Loucy (cell line): Measurements from ENCODE around the gene RPL19.

Experiments
- H2AFZ ChIP-seq: fragments of 200-600 bp; sonication (generic); 2 replicates; pipeline ENCODE4 v1.6.0; 2016; ENCODE audit warnings: antibody characterized with exemption, mild to moderate bottlenecking, low read length, moderate library complexity
- H3F3A ChIP-seq: fragments of 200-600 bp; 2 replicates; pipeline ENCODE4 v1.6.0; 2016; ENCODE audit warnings: antibody characterized with exemption, low read depth, mild to moderate bottlenecking
- H3K27me3 ChIP-seq: fragments of 200-600 bp; sonication (generic); 2 replicates; pipeline ENCODE4 v1.6.1; 2014; ENCODE audit warnings: low read length, mild to moderate bottlenecking; ENCODE audit not compliant: insufficient read depth, poor library complexity, severe bottlenecking
- H3K36me3 ChIP-seq: fragments of 200-600 bp; sonication (generic); 2 replicates; pipeline ENCODE4 v1.6.1; 2016; ENCODE audit warnings: low read length; ENCODE audit not compliant: insufficient read depth
- H3K4me1 ChIP-seq: fragments of 200-600 bp; sonication (generic); 2 replicates; pipeline ENCODE4 v1.5.1; 2014; ENCODE audit warnings: low read length, mild to moderate bottlenecking; ENCODE audit not compliant: insufficient read depth, poor library complexity, severe bottlenecking
- H3K4me2 ChIP-seq: fragments of 200-600 bp; sonication (generic); 2 replicates; pipeline ENCODE4 v1.6.0; 2014; ENCODE audit warnings: antibody characterized with exemption, low read length, low read depth, mild to moderate bottlenecking; ENCODE audit not compliant: poor library complexity, severe bottlenecking
- H3K4me3 ChIP-seq: fragments of 200-600 bp; sonication (generic); 2 replicates; pipeline ENCODE4 v1.5.1; 2014; ENCODE audit warnings: low read length, mild to moderate bottlenecking, mixed read lengths; ENCODE audit not compliant: poor library complexity, severe bottlenecking
- H3K79me2 ChIP-seq: fragments of 200-600 bp; sonication (generic); 2 replicates; pipeline ENCODE4 v1.6.1; 2014; ENCODE audit warnings: low read length; ENCODE audit not compliant: insufficient read depth
- H3K9ac ChIP-seq: fragments of 200-600 bp; sonication (generic); 2 replicates; pipeline ENCODE4 v1.6.0; 2014; ENCODE audit warnings: mild to moderate bottlenecking, low read depth, low read length, moderate library complexity; ENCODE audit not compliant: poor library complexity, severe bottlenecking
- H3K9me2 ChIP-seq: fragments of 200-600 bp; sonication (generic); replicated peaks from 2 replicates; pipeline ENCODE4 v1.6.1; 2016; ENCODE audit warnings: low read depth, low read length, mixed read lengths
- H3K9me3 ChIP-seq: fragments of 200-600 bp; sonication (generic); 2 replicates; pipeline ENCODE4 v1.6.1; 2014; ENCODE audit warnings: mild to moderate bottlenecking, antibody characterized with exemption, low read length, low read depth; ENCODE audit not compliant: insufficient read depth
- H4K20me1 ChIP-seq: fragments of 200-600 bp; sonication (generic); 2 replicates; pipeline ENCODE4 v1.6.0; 2014; ENCODE audit warnings: antibody characterized with exemption, low read length, mild to moderate bottlenecking; ENCODE audit not compliant: insufficient read depth, poor library complexity, severe bottlenecking
- EZH2phosphoT487 ChIP-seq: fragments of 200-600 bp; IDR thresholded peaks from 2 replicates; pipeline ENCODE4 v1.6.1; 2018; ENCODE audit warnings: antibody characterized with exemption, mild to moderate bottlenecking, moderate library complexity, borderline replicate concordance
- TF ChIP-seq, protein P1 (sequence below): fragments of 200-600 bp; sonication (generic); conservative IDR thresholded peaks from 2 replicates; pipeline ENCODE4 v1.5.1; 2014; ENCODE audit warnings: mild to moderate bottlenecking, antibody characterized with exemption, low read length

RPL19 gene

GRCh38 chr17:39156491-39156890 lies 43.6 kb upstream of the RPL19 start:
- Histone ChIP-seq H3K27me3 (no peaks in the 10 kb centered on the region), H3K79me2 (no peaks in the 10 kb centered on the region), H3K4me1 (peaks cover 23% of the 10 kb centered on the region), H3K9me3 (no peaks in the 10 kb centered on the region), H3K4me3 (no peak overlapping the region), H3K4me2 (no peak overlapping the region), H2AFZ (no peak overlapping the region), H3K9me2 (no peaks in the 10 kb centered on the region), H3K9ac (no peak overlapping the region), H3K36me3 (no peaks in the 10 kb centered on the region), H4K20me1 (no peaks in the 10 kb centered on the region), H3F3A (0 out of 2 replicates have a peak, but pooled peaks cover 3% of the 10 kb centered on the region)
- no peak for TF ChIP-seq EZH2phosphoT487
- TF ChIP-seq, protein P1, sequence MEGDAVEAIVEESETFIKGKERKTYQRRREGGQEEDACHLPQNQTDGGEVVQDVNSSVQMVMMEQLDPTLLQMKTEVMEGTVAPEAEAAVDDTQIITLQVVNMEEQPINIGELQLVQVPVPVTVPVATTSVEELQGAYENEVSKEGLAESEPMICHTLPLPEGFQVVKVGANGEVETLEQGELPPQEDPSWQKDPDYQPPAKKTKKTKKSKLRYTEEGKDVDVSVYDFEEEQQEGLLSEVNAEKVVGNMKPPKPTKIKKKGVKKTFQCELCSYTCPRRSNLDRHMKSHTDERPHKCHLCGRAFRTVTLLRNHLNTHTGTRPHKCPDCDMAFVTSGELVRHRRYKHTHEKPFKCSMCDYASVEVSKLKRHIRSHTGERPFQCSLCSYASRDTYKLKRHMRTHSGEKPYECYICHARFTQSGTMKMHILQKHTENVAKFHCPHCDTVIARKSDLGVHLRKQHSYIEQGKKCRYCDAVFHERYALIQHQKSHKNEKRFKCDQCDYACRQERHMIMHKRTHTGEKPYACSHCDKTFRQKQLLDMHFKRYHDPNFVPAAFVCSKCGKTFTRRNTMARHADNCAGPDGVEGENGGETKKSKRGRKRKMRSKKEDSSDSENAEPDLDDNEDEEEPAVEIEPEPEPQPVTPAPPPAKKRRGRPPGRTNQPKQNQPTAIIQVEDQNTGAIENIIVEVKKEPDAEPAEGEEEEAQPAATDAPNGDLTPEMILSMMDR, result no peak

DNA sequence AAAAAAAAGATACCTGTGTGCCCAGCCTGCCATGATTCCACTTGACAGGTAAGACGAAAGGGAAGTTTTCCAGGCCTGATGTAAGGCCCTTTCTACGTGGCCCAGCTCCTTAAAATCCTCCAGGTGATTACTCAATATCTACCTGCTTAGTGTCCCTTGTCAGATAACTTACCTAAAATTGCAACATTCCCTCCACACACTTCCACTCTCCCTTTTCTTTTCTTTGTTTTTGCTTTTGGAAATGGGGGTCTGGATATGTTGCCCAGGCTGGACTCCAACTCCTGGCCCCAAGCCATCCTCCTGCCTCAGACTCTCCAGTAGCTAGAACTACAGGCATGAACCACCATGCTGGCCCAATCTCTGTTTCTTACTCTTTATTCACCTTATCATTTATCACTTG lies 41.5 kb upstream of the RPL19 start:
- H4K20me1 ChIP-seq, result no peaks in the 10 kb centered on the region
- H3K4me1 ChIP-seq, result peaks cover 9% of the 10 kb centered on the region
- no peaks in the 10 kb centered on the region for H3K9me2 ChIP-seq
- H3K27me3 ChIP-seq, result no peaks in the 10 kb centered on the region
- no peaks in the 10 kb centered on the region for H3K79me2 ChIP-seq
- no peaks in the 10 kb centered on the region for H3F3A ChIP-seq
- H3K36me3 ChIP-seq, result no peaks in the 10 kb centered on the region
- H3K9me3 ChIP-seq, result no peaks in the 10 kb centered on the region
- no peak overlapping the region for H3K4me2 ChIP-seq
- TF ChIP-seq EZH2phosphoT487, result no peak
- TF ChIP-seq, protein P1, result no peak
- H3K4me3 ChIP-seq, result no peak overlapping the region
- H2AFZ ChIP-seq, result no peak overlapping the region
- no peak overlapping the region for H3K9ac ChIP-seq

DNA sequence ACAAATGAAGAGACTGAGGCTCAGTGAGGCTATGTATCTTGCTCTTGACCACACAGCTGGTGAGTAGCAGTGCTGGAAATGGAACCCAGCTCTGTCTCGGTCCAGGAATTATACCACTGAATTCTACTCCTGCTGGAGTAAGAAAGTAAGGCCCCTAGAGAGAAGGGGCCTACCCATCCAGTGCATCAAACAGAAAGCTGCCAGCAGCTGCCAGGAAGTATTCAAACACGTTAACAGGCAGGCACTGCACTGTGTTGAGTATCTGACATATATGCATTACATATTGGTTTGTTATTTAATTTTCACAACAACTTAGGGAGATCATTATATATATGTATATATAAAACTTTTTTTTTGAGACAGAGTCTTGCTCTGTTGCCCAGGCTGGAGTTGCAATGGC lies 38.1 kb upstream of the RPL19 start:
- H4K20me1 ChIP-seq, result no peaks in the 10 kb centered on the region
- H3K9me2 ChIP-seq, result no peaks in the 10 kb centered on the region
- H3K27me3 ChIP-seq, result no peaks in the 10 kb centered on the region
- peak overlapping the region; percentile 57 for H3K9ac ChIP-seq
- no peak overlapping the region for H3K4me3 ChIP-seq
- H2AFZ ChIP-seq, result no peak overlapping the region
- H3K4me2 ChIP-seq, result no peak overlapping the region
- no peaks in the 10 kb centered on the region for H3K36me3 ChIP-seq
- peaks cover 28% of the 10 kb centered on the region for H3K4me1 ChIP-seq
- H3K79me2 ChIP-seq, result no peaks in the 10 kb centered on the region
- TF ChIP-seq EZH2phosphoT487, result no peak
- TF ChIP-seq, protein P1, result no peak
- H3K9me3 ChIP-seq, result no peaks in the 10 kb centered on the region
- H3F3A ChIP-seq, result peaks cover 5% of the 10 kb centered on the region; the same call in 1 of the 2 replicates
